SK-N-SH treated with all-trans-retinoic acid at 6 μM for 48 hours (cell line): ENCODE data around the gene RNF128.
A peak's percentile ranks its signal among the peaks of the same experiment; 100 is the strongest.

Experiments used
- ATAC-seq: fragments of 200-7000 bp; cut with Tn5 transposase; 3 replicates; pipeline ENCODE4 v1.9.1; 2020; ENCODE audit warnings: mild to moderate bottlenecking, moderate library complexity
- ARNTL ChIP-seq: fragments of 450-650 bp; formaldehyde crosslinking; IDR thresholded peaks from 2 replicates; pipeline ENCODE4 v1.5.0; 2020; ENCODE audit warnings: low read depth, mild to moderate bottlenecking, moderate library complexity, borderline replicate concordance
- BACH2 ChIP-seq: fragments of 250-450 bp; sonication (Bioruptor Pico); IDR thresholded peaks from 2 replicates; pipeline ENCODE4 v1.9.0; 2021; ENCODE audit warnings: mild to moderate bottlenecking, borderline replicate concordance
- ESRRG ChIP-seq: fragments of 250-450 bp; sonication (Bioruptor Pico); IDR thresholded peaks from 2 replicates; pipeline ENCODE4 v1.6.1; 2021; ENCODE audit warnings: mild to moderate bottlenecking
- GLIS3 ChIP-seq: fragments of 250-450 bp; sonication (Bioruptor Pico); IDR thresholded peaks from 2 replicates; pipeline ENCODE4 v1.5.0; 2020; ENCODE audit warnings: mild to moderate bottlenecking, moderate library complexity
- ISL1 ChIP-seq: fragments of 250-450 bp; sonication (Bioruptor Pico); IDR thresholded peaks from 2 replicates; pipeline ENCODE4 v2.1.2; 2022; ENCODE audit warnings: mild to moderate bottlenecking, moderate library complexity
- OSR1 ChIP-seq: fragments of 250-450 bp; sonication (Bioruptor Pico); IDR thresholded peaks from 2 replicates; pipeline ENCODE4 v1.8.0; 2022; ENCODE audit warnings: moderate library complexity, mild to moderate bottlenecking, inconsistent platforms
- RARB ChIP-seq: fragments of 250-450 bp; sonication (Bioruptor Pico); IDR thresholded peaks from 2 replicates; pipeline ENCODE4 v1.8.0; 2021; ENCODE audit warnings: mild to moderate bottlenecking, moderate library complexity
- SNAI2 ChIP-seq: fragments of 250-450 bp; sonication (Bioruptor Pico); IDR thresholded peaks from 2 replicates; pipeline ENCODE4 v1.5.0; 2020; ENCODE audit warnings: mild to moderate bottlenecking, moderate library complexity
- TCF4 ChIP-seq: fragments of 250-450 bp; sonication (Bioruptor Pico); IDR thresholded peaks from 2 replicates; pipeline ENCODE4 v1.8.0; 2021; ENCODE audit warnings: mild to moderate bottlenecking, moderate library complexity, borderline replicate concordance
- TOX ChIP-seq: fragments of 250-450 bp; sonication (Bioruptor Pico); IDR thresholded peaks from 2 replicates; pipeline ENCODE4 v1.8.0; 2021; ENCODE audit warnings: mild to moderate bottlenecking, moderate library complexity, borderline replicate concordance
- TSHZ2 ChIP-seq: fragments of 250-450 bp; sonication (Bioruptor Pico); IDR thresholded peaks from 2 replicates; pipeline ENCODE4 v1.5.0; 2020; ENCODE audit warnings: mild to moderate bottlenecking, moderate library complexity
- ZC3H10 ChIP-seq: fragments of 250-450 bp; sonication (Bioruptor Pico); IDR thresholded peaks from 2 replicates; pipeline ENCODE4 v1.5.1; 2021; ENCODE audit warnings: mild to moderate bottlenecking, moderate library complexity
- ZFP3 ChIP-seq: fragments of 250-450 bp; sonication (Bioruptor Pico); IDR thresholded peaks from 2 replicates; pipeline ENCODE4 v1.5.0; 2020; ENCODE audit warnings: mild to moderate bottlenecking, moderate library complexity
- ZFP30 ChIP-seq: fragments of 450-650 bp; formaldehyde crosslinking; IDR thresholded peaks from 2 replicates; pipeline ENCODE4 v1.5.0; 2022; ENCODE audit warnings: mild to moderate bottlenecking, moderate library complexity
- ZNF565 ChIP-seq: fragments of 450-650 bp; formaldehyde crosslinking; conservative IDR thresholded peaks from 2 replicates; pipeline ENCODE4 v1.5.0; 2020; ENCODE audit warnings: low read depth, mild to moderate bottlenecking, moderate library complexity
- ZNF70 ChIP-seq: fragments of 450-650 bp; formaldehyde crosslinking; IDR thresholded peaks from 2 replicates; pipeline ENCODE4 v1.5.0; 2020; ENCODE audit warnings: mild to moderate bottlenecking, moderate library complexity
- ZNF8 ChIP-seq: fragments of 450-650 bp; formaldehyde crosslinking; IDR thresholded peaks from 2 replicates; pipeline ENCODE4 v1.5.0; 2020; ENCODE audit warnings: mild to moderate bottlenecking, moderate library complexity
- TF ChIP-seq, protein P1 (sequence below): fragments of 250-450 bp; sonication (Bioruptor Pico); IDR thresholded peaks from 2 replicates; pipeline ENCODE4 v1.5.1; 2021; ENCODE audit warnings: mild to moderate bottlenecking, moderate library complexity
- TF ChIP-seq, protein P2 (sequence below): fragments of 250-450 bp; sonication (Bioruptor Pico); IDR thresholded peaks from 2 replicates; pipeline ENCODE4 v1.8.0; 2021; ENCODE audit warnings: low read depth, mild to moderate bottlenecking, moderate library complexity, borderline replicate concordance
- TF ChIP-seq, protein P3 (sequence below): fragments of 250-450 bp; sonication (Bioruptor Pico); IDR thresholded peaks from 2 replicates; pipeline ENCODE4 v1.5.1; 2020; ENCODE audit warnings: low read depth, mild to moderate bottlenecking, moderate library complexity

Gene RNF128

DNA sequence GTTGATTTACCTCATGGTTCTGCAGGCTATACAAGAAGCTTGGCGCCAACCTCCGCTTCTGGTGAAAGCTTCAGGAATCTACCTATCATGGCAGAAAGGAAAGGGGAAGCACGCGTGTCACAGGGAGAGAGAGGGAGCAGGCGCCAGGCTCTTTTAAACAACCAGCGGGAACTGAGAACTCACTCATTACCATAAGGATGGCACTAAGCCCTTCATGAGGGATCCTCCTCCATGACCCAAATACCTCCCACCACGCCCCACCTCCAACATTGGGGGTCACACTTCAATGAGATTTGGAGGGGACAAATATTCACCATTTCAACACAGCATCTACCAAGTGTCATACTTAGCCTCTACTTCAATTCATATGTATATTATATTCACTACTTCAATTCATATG lies 57.2 kb downstream of the RNF128 start:
- ATAC-seq: no peak
- TF ChIP-seq ESRRG (CRISPR knock-in tag) (no peak), TCF4 (CRISPR knock-in tag) (no peak), ZFP3 (no peak), ARNTL (CRISPR knock-in tag) (no peak)

- TF ChIP-seq ZNF8 (no peak), ZFP3 (no peak), GLIS3 (CRISPR knock-in tag) (no peak), RARB (CRISPR knock-in tag) (no peak), TCF4 (CRISPR knock-in tag) (no peak), BACH2 (CRISPR knock-in tag) (no peak), SNAI2 (CRISPR knock-in tag) (no peak), ZC3H10 (no peak), ZNF565 (CRISPR knock-in tag) (no peak), OSR1 (CRISPR knock-in tag) (no peak), ZFP30 (no peak)
- TF ChIP-seq, protein P1, sequence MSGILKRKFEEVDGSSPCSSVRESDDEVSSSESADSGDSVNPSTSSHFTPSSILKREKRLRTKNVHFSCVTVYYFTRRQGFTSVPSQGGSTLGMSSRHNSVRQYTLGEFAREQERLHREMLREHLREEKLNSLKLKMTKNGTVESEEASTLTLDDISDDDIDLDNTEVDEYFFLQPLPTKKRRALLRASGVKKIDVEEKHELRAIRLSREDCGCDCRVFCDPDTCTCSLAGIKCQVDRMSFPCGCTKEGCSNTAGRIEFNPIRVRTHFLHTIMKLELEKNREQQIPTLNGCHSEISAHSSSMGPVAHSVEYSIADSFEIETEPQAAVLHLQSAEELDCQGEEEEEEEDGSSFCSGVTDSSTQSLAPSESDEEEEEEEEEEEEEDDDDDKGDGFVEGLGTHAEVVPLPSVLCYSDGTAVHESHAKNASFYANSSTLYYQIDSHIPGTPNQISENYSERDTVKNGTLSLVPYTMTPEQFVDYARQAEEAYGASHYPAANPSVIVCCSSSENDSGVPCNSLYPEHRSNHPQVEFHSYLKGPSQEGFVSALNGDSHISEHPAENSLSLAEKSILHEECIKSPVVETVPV (CRISPR knock-in tag): no peak
- TF ChIP-seq, protein P2, sequence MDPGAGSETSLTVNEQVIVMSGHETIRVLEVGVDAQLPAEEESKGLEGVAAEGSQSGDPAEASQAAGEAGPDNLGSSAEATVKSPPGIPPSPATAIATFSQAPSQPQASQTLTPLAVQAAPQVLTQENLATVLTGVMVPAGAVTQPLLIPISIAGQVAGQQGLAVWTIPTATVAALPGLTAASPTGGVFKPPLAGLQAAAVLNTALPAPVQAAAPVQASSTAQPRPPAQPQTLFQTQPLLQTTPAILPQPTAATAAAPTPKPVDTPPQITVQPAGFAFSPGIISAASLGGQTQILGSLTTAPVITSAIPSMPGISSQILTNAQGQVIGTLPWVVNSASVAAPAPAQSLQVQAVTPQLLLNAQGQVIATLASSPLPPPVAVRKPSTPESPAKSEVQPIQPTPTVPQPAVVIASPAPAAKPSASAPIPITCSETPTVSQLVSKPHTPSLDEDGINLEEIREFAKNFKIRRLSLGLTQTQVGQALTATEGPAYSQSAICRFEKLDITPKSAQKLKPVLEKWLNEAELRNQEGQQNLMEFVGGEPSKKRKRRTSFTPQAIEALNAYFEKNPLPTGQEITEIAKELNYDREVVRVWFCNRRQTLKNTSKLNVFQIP: no peak
- no peak for ATAC-seq
Measured at GRCh38 chrX:106791495-106791894, 65.0 kb downstream of the RNF128 start.

GRCh38 chrX:106802063-106802387 lies 75.5 kb downstream of the RNF128 start:
- TF ChIP-seq ZNF8 (no peak), ZFP30 (no peak)
- TF ChIP-seq, protein P1 (CRISPR knock-in tag): no peak
- ATAC-seq: no peak

DNA sequence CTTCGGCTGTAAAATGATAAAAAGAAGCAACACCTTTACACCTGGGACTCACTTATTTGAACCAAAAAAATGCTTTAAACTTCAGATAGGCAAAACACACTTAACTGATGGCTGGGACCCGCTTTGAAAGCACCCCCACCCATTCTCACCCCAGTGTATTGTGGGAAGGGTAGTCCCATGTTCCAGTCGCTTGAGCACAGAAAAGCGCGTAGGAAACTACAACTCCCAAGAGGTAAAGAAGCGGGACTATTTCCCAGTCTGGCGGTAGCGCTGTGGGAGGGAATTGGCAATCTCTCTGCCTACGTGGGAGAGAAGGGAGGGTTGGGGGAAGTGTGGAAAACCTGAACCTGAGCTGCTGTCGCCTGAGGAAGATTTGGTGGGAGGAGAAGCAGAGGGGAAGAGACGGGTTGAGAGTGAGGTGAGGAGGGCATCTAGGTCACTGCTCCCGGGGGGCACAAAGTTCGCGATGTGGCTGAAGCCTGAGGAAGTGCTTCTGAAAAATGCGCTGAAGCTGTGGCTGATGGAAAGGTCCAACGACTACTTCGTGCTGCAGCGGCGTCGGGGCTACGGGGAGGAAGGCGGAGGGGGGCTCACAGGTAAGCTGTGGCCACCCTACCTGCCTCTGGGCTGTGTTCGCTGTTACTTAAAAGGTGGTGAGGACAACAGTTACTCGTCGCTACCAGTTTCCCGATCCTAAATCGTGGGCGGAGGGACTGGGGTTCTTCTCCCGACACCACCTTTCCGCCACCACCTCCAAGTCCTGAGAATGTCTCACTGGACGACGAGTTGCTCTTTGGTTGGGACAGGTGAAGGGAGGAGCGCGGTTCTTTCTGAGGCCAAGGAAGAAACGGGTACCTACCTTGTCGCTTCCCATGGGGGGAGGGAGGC lies 76.1 kb downstream of the RNF128 start, which contains the start of gene TBC1D8B:
TBC1D8B (plus strand) TSS at position 286 of the 888 bp plus-strand sequence; CDS start at position 467, 181 bp downstream.
- TF ChIP-seq ZNF70 (CRISPR knock-in tag) (no peak), ZC3H10 (no peak), SNAI2 (CRISPR knock-in tag) (no peak), ESRRG (CRISPR knock-in tag) (no peak), TOX (CRISPR knock-in tag) (no peak), ZNF565 (CRISPR knock-in tag) (no peak), ARNTL (CRISPR knock-in tag) (no peak), ZFP3 (no peak), ISL1 (CRISPR knock-in tag) (no peak), TCF4 (CRISPR knock-in tag) (no peak), TSHZ2 (no peak), ZNF8 (no peak), BACH2 (CRISPR knock-in tag) (no peak)
- TF ChIP-seq, protein P3, sequence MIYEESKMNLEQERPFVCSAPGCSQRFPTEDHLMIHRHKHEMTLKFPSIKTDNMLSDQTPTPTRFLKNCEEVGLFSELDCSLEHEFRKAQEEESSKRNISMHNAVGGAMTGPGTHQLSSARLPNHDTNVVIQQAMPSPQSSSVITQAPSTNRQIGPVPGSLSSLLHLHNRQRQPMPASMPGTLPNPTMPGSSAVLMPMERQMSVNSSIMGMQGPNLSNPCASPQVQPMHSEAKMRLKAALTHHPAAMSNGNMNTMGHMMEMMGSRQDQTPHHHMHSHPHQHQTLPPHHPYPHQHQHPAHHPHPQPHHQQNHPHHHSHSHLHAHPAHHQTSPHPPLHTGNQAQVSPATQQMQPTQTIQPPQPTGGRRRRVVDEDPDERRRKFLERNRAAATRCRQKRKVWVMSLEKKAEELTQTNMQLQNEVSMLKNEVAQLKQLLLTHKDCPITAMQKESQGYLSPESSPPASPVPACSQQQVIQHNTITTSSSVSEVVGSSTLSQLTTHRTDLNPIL: no peak
- TF ChIP-seq, protein P2: no peak
- TF ChIP-seq, protein P1 (CRISPR knock-in tag): no peak
- peak; percentile 99 for ATAC-seq
